NCI-H1930 (cell line): Measurements from ENCODE around the gene CCDC124.

Source experiments
- DNase-seq, 2 experiments: peaks; one replicate each; lab custom pipeline; 2025; lab: John Stamatoyannopoulos, UW

CCDC124 gene

GRCh38 chr19:17936379-17936778 is 3.6 kb downstream of the CCDC124 start:
- no peak for DNase-seq

- no peak for DNase-seq
Observed at GRCh38 chr19:17937371-17937900, 4.6 kb downstream of the CCDC124 start.

GRCh38 chr19:17938092-17938845 is 5.5 kb downstream of the CCDC124 start:
- DNase-seq: peak in 1 of 2 experiments; percentile 45

- no peak for DNase-seq
Observed at GRCh38 chr19:17942181-17942580, 9.4 kb downstream of the CCDC124 start.

- DNase-seq: no peak
Observed at GRCh38 chr19:17942582-17943273, 9.9 kb downstream of the CCDC124 start.

GRCh38 chr19:17943274-17944221 is 10.7 kb downstream of the CCDC124 start:
- DNase-seq: no peak

GRCh38 chr19:17944301-17944700 is 11.5 kb downstream of the CCDC124 start:
- DNase-seq: no peak

GRCh38 chr19:17946965-17947784 is 14.4 kb downstream of the CCDC124 start:
- DNase-seq: no peak

- peak; percentile 95 to 98 for DNase-seq
Observed at GRCh38 chr19:17947815-17948513, 15.1 kb downstream of the CCDC124 start.

- no peak for DNase-seq
Observed at GRCh38 chr19:17948514-17948900, 15.7 kb downstream of the CCDC124 start.

GRCh38 chr19:17948931-17949930 is 16.4 kb downstream of the CCDC124 start:
- no peak for DNase-seq

- no peak for DNase-seq
Observed at GRCh38 chr19:17949956-17950309, 17.1 kb downstream of the CCDC124 start.

- peak in 1 of 2 experiments; percentile 19 for DNase-seq
Observed at GRCh38 chr19:17950310-17951156, 17.7 kb downstream of the CCDC124 start.

GRCh38 chr19:17951157-17951989 is 18.6 kb downstream of the CCDC124 start:
- no peak for DNase-seq

- peak in 1 of 2 experiments; percentile 29 for DNase-seq
Observed at GRCh38 chr19:17951990-17952976, 19.5 kb downstream of the CCDC124 start.

- no peak for DNase-seq
Observed at GRCh38 chr19:17953316-17953801, 20.5 kb downstream of the CCDC124 start.
